HG03439 (cell line): ENCODE data around the gene CEP152.
"Not testable (repeated sequence)": the region's sequence is repeated elsewhere in the genome, so short reads cannot be mapped to it uniquely, and the experiment has no call there.

Experiments used
- ATAC-seq: cut with Tn5 transposase; IDR thresholded peaks from one replicate; pipeline ENCODE4 v1.9.1; 2021; ENCODE audit warnings: mild to moderate bottlenecking, moderate library complexity; ENCODE audit not compliant: unreplicated experiment

CEP152 gene

GRCh38 chr15:48814286-48814685, 3.4 kb upstream of the CEP152 start:
- no peak for ATAC-seq

- ATAC-seq, result no peak
Measured at GRCh38 chr15:48811325-48811958, 573 bp upstream of the CEP152 start.

GRCh38 chr15:48806151-48806550, 4.7 kb downstream of the CEP152 start:
- no peak for ATAC-seq

- no peak for ATAC-seq
Measured at GRCh38 chr15:48805591-48805990, 5.3 kb downstream of the CEP152 start.

GRCh38 chr15:48803877-48804276, 7.0 kb downstream of the CEP152 start:
- ATAC-seq, result no peak

GRCh38 chr15:48802867-48803266, 8.0 kb downstream of the CEP152 start:
- no peak for ATAC-seq

- no peak for ATAC-seq
Measured at GRCh38 chr15:48802257-48802656, 8.6 kb downstream of the CEP152 start.

GRCh38 chr15:48800811-48801455, 9.9 kb downstream of the CEP152 start:
- ATAC-seq, result no peak

GRCh38 chr15:48800245-48800644, 10.6 kb downstream of the CEP152 start:
- ATAC-seq, result no peak

- ATAC-seq, result no peak
Measured at GRCh38 chr15:48798319-48798718, 12.6 kb downstream of the CEP152 start.

GRCh38 chr15:48796930-48797329, 13.9 kb downstream of the CEP152 start:
- ATAC-seq, result no peak

GRCh38 chr15:48796521-48796920, 14.3 kb downstream of the CEP152 start:
- no peak for ATAC-seq

GRCh38 chr15:48795901-48796300, 15.0 kb downstream of the CEP152 start:
- no peak for ATAC-seq

GRCh38 chr15:48794697-48795134, 16.2 kb downstream of the CEP152 start:
- ATAC-seq, result peak; percentile 93

- ATAC-seq, result no peak
Measured at GRCh38 chr15:48792408-48792807, 18.5 kb downstream of the CEP152 start.

GRCh38 chr15:48790466-48791115, 20.3 kb downstream of the CEP152 start:
- not testable (repeated sequence) for ATAC-seq

- no peak for ATAC-seq
Measured at GRCh38 chr15:48785712-48786111, 25.2 kb downstream of the CEP152 start.

- ATAC-seq, result no peak
Measured at GRCh38 chr15:48785195-48785594, 25.7 kb downstream of the CEP152 start.

GRCh38 chr15:48784756-48785155, 26.1 kb downstream of the CEP152 start:
- no peak for ATAC-seq

GRCh38 chr15:48782911-48783310, 28.0 kb downstream of the CEP152 start:
- no peak for ATAC-seq

GRCh38 chr15:48781481-48782081, 29.3 kb downstream of the CEP152 start:
- no peak for ATAC-seq

- no peak for ATAC-seq
Measured at GRCh38 chr15:48781017-48781416, 29.9 kb downstream of the CEP152 start.
